Stimulated activated CD8-positive, alpha-beta memory T cell treated with anti-CD3 and anti-CD28 coated beads, Interleukin-12 subunit alpha, Interleukin-12 subunit beta, amount 100 ng/mL, for 24 hours (primary cell): ENCODE data around the gene ZIC5.

Source experiments
- DNase-seq: peaks from one replicate; pipeline ENCODE4 v3.0.0-alpha.2; 2020; ENCODE audit errors: extremely low read depth

The ZIC5 gene

DNA sequence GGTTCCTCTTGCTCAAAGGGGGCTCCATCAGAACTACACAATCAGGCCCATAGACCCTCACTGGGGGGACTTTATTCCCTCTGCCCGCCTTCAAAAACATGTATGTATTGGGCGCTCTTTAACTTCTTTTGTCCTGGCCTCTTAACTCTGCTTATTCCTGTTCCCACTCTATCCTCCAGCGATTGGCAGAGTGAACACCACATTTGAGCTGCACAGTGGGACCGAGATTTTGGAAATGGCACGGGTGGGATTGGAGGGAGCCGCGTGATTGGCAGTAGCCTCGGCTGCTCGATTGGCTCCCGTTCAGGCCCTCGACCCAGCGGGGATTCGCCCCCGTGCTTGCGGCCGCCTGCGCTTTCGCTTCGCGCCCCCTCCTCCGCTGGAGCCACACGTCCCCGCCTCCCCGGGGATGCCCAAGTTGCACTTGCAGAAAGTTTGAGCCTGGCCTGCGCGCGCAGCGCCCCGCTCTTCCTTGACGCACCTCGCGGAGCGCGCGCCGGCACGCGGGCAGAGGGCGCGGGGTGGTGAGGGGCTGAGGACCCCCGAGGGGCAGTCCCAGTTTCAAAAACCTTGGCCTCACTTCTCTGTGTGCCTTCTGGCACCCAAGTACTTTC, at the start of gene ZIC5:
Gene ZIC5, minus strand, starts transcription at position 192 of the 614 bp plus-strand sequence. Its CDS starts 164 bp downstream, at position 28.
- no peak for DNase-seq

DNA sequence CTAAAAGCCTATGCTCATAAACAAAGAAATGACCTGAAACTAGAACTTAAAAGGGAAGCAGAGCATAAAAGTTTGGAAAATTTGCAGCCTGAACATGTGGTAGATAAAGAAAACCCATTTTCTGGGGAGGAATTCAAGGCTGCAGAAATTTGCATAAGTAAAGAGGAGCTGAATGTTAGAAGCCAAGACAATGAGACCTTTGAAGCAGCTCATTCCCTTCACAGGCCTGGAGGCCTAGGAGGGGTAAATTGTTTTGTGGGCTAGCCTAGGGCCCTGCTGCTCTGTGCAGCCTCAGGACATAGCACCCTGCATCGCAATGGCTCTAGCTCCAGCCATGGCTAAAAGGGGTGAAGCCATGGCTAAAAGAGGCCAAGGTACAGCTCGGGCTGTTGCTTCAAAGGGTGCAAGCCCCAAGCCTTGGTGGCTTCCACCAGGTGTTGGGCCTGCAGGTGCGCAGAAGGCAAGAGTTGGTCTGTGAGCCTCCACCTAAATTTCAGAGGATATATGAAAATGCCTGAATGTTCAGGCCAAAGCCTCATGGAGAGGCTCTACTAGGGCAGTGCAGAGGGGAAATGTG, 48.3 kb upstream of the ZIC5 start:
- no peak for DNase-seq

DNA sequence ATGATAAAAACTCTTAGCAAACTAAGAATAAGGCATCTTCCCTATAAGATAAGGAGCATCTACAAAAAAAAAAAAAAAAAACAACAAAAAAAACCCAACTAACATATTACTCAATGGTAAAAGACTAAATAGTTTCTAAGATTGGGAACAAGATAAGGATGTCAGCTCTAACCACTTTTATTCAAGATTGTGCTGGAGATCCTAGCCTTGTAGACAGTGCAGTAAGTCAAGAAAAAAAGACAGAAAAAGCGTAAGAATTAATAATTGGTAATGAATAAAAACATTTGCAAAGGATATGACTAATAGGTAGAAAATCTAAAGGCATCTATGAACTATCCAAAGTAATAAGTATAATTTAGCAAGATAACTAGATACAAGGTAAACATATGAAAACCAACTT, 43.1 kb upstream of the ZIC5 start:
- DNase-seq: no peak

GRCh38 chr13:99998261-99998660, 26.7 kb upstream of the ZIC5 start:
- DNase-seq: no peak

DNA sequence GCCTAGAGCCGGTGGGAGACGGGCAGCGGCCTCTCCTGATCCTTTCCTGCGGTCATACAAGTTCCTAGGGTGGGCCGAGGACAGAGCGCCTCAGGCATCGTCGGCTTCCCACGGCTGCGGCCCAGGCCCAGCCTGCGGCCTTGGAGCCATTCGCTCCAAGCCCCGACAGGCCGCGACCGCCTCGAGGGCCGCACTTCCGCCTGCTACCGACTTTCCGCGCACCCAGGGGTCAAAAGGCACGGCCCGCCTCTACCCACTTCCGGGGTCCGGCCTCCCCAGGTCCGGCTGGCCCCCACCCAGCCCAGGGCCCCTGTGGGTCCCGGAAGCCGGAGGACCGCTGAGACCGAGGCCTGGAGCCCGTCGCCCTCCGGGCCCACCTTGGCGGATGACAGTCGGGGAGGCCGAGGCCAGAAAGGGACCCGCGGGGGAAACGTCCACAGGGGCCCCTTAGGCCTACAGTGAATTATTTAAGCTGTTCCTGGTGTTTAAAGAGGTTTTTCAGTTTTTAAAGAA, 26.2 kb upstream of the ZIC5 start:
- no peak for DNase-seq

DNA sequence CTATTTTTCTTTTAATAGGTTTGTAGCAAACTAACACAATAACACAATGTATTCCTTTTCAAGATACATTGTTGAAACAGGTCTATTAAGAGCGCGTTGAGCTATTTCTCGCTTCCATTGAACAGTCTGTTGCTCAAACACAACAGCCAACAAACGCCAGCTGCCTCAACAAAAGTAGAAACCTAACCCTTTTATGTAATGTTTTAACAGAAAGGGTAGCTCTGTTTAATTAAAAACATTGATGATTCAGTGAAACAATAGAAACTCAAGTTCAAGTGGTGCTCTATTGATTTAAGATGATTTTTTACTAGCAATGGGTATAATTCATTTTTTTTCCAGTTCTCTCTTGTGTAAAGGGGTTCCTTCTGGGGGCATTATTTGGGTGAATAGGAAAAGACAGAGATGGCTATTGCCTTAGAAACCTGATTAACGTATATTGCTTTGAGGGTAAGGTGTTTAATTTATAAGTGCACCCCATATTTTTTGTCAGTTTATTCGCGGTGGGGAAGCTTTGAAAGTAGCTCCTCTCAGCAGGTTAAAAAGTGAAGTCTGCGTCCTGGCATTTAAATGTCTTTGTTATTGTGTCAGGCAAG, 24.9 kb upstream of the ZIC5 start:
- DNase-seq: no peak

DNA sequence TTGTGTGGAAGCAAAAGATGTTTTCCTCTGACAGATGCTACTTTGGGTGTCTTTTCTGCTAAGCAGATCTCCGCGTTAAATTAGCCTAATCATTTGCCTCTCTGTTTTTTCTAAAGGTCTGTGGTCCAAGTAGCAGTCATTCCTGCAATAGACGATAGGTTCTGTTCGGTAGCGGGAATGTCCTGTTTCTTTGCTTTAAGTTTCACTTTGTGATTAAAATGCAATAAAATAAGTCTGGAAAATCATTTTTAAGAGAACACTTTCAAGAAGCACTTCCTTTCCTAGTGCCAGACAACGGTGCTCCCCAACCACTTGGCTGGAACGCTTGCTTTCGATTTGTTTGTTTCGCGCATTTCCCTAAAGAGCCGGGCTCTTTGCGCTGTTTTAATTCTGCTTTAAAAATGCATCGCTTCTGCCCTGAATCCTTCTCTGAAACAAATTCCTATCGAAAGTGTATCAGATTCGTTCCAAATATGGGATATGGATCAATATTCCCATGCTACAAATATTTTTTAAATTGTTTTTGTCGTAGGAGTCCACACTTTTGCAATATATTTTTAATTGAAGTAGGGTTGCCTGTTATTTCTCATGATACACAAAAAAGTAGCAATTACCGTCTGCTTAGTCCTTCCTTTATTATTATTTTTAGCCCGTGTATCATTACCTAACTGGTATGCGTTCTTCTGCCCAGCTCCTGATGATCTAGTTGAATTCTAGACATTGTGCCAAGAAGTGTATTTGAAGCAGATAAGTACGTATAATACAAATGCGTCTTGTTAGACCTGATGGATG, 24.2 kb upstream of the ZIC5 start:
- no peak for DNase-seq

- no peak for DNase-seq
Measured at GRCh38 chr13:99995104-99995588, 23.6 kb upstream of the ZIC5 start.

DNA sequence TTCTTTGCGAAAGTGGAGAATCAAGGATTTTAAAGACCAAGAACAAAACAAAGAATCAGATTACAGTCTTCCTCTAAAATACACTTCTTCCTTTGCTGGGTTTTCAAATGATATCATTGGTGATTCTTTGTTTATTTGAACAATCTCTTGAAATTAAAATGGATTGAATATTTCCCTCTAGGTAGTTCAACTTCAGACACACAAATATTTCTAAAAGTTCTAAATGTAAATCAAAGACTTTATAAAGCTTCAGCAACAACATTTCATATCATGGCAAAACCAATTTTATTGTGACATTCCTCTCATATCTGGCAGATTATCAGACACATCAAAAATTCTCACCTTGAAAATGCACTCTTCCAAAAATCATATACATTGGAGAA, 23.1 kb upstream of the ZIC5 start:
- DNase-seq: no peak

- DNase-seq: no peak
Measured at GRCh38 chr13:99993660-99994637, 22.4 kb upstream of the ZIC5 start.

DNA sequence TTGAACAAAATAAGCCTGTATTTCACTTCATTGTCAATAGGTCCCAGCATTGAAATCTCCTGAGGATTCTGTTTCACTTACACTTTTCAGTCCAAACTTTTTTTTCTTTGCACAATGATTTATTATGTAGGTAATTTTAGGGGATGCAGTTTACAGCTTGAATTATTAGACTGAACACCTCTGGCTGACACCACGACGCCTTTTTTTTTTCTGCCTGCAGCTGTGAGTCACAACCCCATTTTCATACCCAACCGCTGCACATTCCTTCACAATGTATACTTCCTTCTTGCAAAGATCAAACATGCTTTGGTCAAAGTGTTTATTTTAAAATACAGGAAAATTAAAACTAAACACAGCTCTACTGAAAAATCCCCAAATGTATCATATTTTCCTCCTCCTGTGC, 21.4 kb upstream of the ZIC5 start:
- DNase-seq: no peak

- DNase-seq: no peak
Measured at GRCh38 chr13:99991828-99992775, 20.5 kb upstream of the ZIC5 start.

- DNase-seq: no peak
Measured at GRCh38 chr13:99991013-99991827, 19.7 kb upstream of the ZIC5 start.

GRCh38 chr13:99990126-99990977, 18.8 kb upstream of the ZIC5 start:
- DNase-seq: no peak

- DNase-seq: no peak
Measured at GRCh38 chr13:99989276-99990125, 17.9 kb upstream of the ZIC5 start.

DNA sequence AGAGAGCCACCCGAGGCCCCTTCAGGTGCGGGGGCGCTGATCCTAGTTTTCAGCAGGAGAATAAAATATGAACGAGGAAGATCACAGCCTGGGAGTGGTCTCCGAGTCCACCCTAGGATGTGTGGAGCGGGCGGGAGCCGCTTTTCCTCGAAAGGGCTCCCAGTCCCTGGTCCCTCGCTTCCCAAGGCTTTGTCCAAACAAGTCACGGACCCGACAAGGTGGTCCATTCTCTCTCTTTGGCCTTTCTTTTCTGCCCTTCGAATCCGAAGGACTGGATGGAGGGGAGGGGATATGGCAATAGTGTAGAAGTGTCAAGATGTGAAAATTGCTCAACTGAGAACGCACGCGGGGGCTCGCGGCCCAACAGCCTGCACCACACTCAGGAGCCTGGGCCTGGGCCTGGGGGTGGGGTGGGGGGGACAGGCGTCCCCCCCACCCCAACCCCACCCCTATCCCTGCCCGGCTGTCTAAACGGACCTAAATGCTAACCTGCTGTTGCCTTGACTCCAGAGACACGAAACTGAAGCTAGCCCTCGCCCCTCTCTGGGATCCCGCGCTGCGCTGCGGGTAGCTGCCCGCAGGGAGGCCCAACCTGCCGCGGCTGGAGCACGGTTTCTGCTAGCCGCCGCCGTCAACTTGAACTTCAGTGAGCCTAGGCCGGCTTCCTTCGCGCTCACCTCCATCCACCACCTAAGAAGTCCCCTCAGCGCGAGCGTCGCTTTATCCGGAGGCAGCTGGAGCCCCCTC, 17.1 kb upstream of the ZIC5 start:
- DNase-seq: no peak
